Upper lobe of left lung (tissue), 4 donors: ENCODE results near the gene SMO.

Source experiments
- POLR2AphosphoS5 ChIP-seq, 2 donors: sonication (generic); formaldehyde crosslinking; IDR thresholded peaks; one replicate each; pipeline ENCODE4 v1.5.1; 2017; ENCODE audit warnings: antibody characterized with exemption in 2 of 2
- TF ChIP-seq, protein P1 (sequence below), 6 experiments: fragments of 450-650 bp in 4 of 6; fragments of 200-600 bp in 2 of 6; sonication (generic) in 2 of 6; IDR thresholded peaks; one replicate each; pipeline ENCODE4 v1.5.1; 2016 to 2019; ENCODE audit warnings: antibody characterized with exemption in 6 of 6

DNA sequence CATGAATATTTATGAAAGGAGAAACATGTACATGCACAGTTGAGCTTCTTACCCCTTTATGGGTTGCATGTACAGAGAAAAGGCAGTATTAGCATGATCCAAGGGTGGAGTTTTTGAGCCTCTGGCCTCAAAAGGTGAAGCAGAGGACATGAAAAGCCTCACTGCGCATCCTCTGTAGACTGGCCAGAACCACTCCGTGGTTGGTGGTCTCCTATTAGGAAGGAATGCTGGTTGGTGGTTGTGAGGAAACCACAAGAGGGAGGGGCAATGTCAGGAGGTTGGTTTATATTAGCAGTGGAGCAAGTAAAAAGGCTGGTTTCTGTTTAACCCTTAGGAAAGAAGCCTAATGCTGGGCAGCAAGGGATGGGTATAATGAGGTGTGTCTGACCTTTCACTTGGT, 73.9 kb downstream of the SMO start:
- TF ChIP-seq, protein P1, sequence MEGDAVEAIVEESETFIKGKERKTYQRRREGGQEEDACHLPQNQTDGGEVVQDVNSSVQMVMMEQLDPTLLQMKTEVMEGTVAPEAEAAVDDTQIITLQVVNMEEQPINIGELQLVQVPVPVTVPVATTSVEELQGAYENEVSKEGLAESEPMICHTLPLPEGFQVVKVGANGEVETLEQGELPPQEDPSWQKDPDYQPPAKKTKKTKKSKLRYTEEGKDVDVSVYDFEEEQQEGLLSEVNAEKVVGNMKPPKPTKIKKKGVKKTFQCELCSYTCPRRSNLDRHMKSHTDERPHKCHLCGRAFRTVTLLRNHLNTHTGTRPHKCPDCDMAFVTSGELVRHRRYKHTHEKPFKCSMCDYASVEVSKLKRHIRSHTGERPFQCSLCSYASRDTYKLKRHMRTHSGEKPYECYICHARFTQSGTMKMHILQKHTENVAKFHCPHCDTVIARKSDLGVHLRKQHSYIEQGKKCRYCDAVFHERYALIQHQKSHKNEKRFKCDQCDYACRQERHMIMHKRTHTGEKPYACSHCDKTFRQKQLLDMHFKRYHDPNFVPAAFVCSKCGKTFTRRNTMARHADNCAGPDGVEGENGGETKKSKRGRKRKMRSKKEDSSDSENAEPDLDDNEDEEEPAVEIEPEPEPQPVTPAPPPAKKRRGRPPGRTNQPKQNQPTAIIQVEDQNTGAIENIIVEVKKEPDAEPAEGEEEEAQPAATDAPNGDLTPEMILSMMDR (IDR thresholded peaks at IDR 0.05): no peak
- TF ChIP-seq POLR2AphosphoS5 (IDR thresholded peaks at IDR 0.05): no peak
